Activated CD4-positive, alpha-beta T cell treated with anti-CD3 and anti-CD28 coated beads, Interleukin-2, amount 10 ng/mL, durations not matched to agents 7 days and 5 days (primary cell): ENCODE results near the gene UBL3. TPM values are rescaled to one million over a fixed set of nuclear protein-coding genes. Genes with fewer than 3 reads are reported as not detected.
A peak's percentile ranks its signal among the peaks of the same experiment; 100 is the strongest.

Experiments
- CTCF ChIA-PET: fragments of 350-600 bp; sonication (Branson Sonifier 250); formaldehyde crosslinking; loops from one replicate; lab custom pipeline; 2021; ENCODE audit warnings: antibody characterized with exemption; lab: Charles Lee
- POLR2A ChIA-PET: fragments of 350-600 bp; sonication (Branson Sonifier 250); formaldehyde crosslinking; loops from one replicate; lab custom pipeline; 2021; ENCODE audit warnings: antibody characterized with exemption; lab: Charles Lee
- DNase-seq: peaks from one replicate; pipeline ENCODE4 v3.0.0-alpha.2; 2020
- H3K27ac Mint-ChIP-seq: one replicate; pipeline ENCODE4 v1.8.0; 2021; ENCODE audit warnings: mild to moderate bottlenecking, moderate library complexity, mixed read lengths
- H3K27me3 Mint-ChIP-seq: one replicate; pipeline ENCODE4 v1.8.0; 2021; ENCODE audit warnings: mixed read lengths
- H3K36me3 Mint-ChIP-seq: one replicate; pipeline ENCODE4 v1.8.0; 2021; ENCODE audit warnings: low read depth, mixed read lengths
- H3K4me1 Mint-ChIP-seq: one replicate; pipeline ENCODE4 v1.8.0; 2021; ENCODE audit warnings: mixed read lengths
- H3K4me3 Mint-ChIP-seq: one replicate; pipeline ENCODE4 v1.8.0; 2021; ENCODE audit warnings: mild to moderate bottlenecking, moderate library complexity, mixed read lengths
- H3K9me3 Mint-ChIP-seq: one replicate; pipeline ENCODE4 v1.8.0; 2021; ENCODE audit warnings: mixed read lengths
- total RNA-seq, 2 experiments: library from RNA; stranded (reverse); gene quantifications; one replicate each; pipeline ENCODE4 v1.2.3, GENCODE V29; 2021

Gene UBL3
- total RNA-seq: 10 to 100 TPM; 14.5 to 16.1 TPM

- POLR2A ChIA-PET: interaction anchor here (1.4 kb wide), 1 partner anchor 86 kb away, joined by 4 read pairs; no protein-coding TSS in a partner anchor
- H3K4me1 Mint-ChIP-seq: peaks cover 41% of the 10 kb centered on the region
- CTCF ChIA-PET: interaction anchor here (0.7 to 3.3 kb wide), 7 partner anchors 10 to 265 kb away, joined by 3 to 12 read pairs (median 3); no protein-coding TSS in a partner anchor
Measured at GRCh38 chr13:29850213-29850898, at the start of gene UBL3. UBL3 (minus strand) TSS chr13:29850617; CDS start chr13:29849538, 1,079 bp downstream.

GRCh38 chr13:29897102-29897501 is 46.7 kb upstream of the UBL3 start:
- peaks cover 7% of the 10 kb centered on the region for H3K4me1 Mint-ChIP-seq
- no peaks in the 10 kb centered on the region for H3K9me3 Mint-ChIP-seq
- no peak overlapping the region for H3K27ac Mint-ChIP-seq
- DNase-seq: no peak
- ChIA-PET POLR2A (no interaction called here), CTCF (no interaction called here)
- no peak overlapping the region for H3K4me3 Mint-ChIP-seq
- peaks cover 2% of the 10 kb centered on the region for H3K36me3 Mint-ChIP-seq
- H3K27me3 Mint-ChIP-seq: peaks cover 17% of the 10 kb centered on the region

More at GRCh38 chr13:29850213-29850898, at the start of gene UBL3:
- Mint-ChIP-seq H3K36me3 (peaks cover 6% of the 10 kb centered on the region), H3K27me3 (no peaks in the 10 kb centered on the region), H3K9me3 (no peaks in the 10 kb centered on the region), H3K27ac (peak within 1 kb of the TSS; percentile 99), H3K4me3 (peak within 1 kb of the TSS; percentile 83)
- DNase-seq: peak; percentile 95

- POLR2A ChIA-PET: no interaction called here
- CTCF ChIA-PET: interaction anchor here (1.5 kb wide), 1 partner anchor 43 kb away, joined by 3 read pairs; the partner anchor contains the start of gene UBL3
- no peaks in the 10 kb centered on the region for H3K4me1 Mint-ChIP-seq
- H3K27ac Mint-ChIP-seq: no peak overlapping the region
- H3K4me3 Mint-ChIP-seq: no peak overlapping the region
- H3K27me3 Mint-ChIP-seq: peaks cover 4% of the 10 kb centered on the region
- H3K36me3 Mint-ChIP-seq: no peaks in the 10 kb centered on the region
- no peak for DNase-seq
- no peaks in the 10 kb centered on the region for H3K9me3 Mint-ChIP-seq
Measured at GRCh38 chr13:29893438-29893837, 43.0 kb upstream of the UBL3 start.

- no peak overlapping the region for H3K4me3 Mint-ChIP-seq
- no peak overlapping the region for H3K27ac Mint-ChIP-seq
- no peaks in the 10 kb centered on the region for H3K4me1 Mint-ChIP-seq
- ChIA-PET POLR2A (no interaction called here), CTCF (no interaction called here)
- H3K9me3 Mint-ChIP-seq: no peaks in the 10 kb centered on the region
- H3K36me3 Mint-ChIP-seq: no peaks in the 10 kb centered on the region
- DNase-seq: no peak
- H3K27me3 Mint-ChIP-seq: peaks cover 4% of the 10 kb centered on the region
Measured at GRCh38 chr13:29892151-29892550, 41.7 kb upstream of the UBL3 start.

DNA sequence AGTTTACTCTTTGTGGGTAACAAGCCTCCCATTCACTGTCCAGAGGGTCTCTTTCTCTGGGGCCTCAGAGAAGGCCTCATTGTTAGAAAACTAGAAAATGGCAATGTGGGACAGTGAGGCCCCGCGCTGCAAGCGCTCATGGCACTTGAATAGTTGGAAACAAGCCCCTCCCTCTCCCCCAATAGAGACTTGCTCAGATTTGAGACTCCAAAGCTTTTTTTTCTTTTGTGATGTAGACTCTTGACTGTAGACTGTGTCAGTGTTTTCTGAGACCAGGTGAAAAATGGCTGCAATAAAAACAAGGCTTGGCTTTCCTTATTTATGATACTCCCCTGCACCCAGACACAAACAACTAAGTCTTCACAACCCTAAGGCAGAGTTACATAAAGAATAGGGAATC is 38.7 kb upstream of the UBL3 start:
- no peak overlapping the region for H3K4me3 Mint-ChIP-seq
- DNase-seq: no peak
- H3K9me3 Mint-ChIP-seq: no peaks in the 10 kb centered on the region
- ChIA-PET POLR2A (no interaction called here), CTCF (interaction anchor here (0.9 to 1.2 kb wide), 2 partner anchors 10 to 23 kb away, joined by 3 to 4 read pairs; no protein-coding TSS in a partner anchor)
- no peaks in the 10 kb centered on the region for H3K36me3 Mint-ChIP-seq
- no peak overlapping the region for H3K27ac Mint-ChIP-seq
- peaks cover 10% of the 10 kb centered on the region for H3K4me1 Mint-ChIP-seq
- peaks cover 2% of the 10 kb centered on the region for H3K27me3 Mint-ChIP-seq

DNA sequence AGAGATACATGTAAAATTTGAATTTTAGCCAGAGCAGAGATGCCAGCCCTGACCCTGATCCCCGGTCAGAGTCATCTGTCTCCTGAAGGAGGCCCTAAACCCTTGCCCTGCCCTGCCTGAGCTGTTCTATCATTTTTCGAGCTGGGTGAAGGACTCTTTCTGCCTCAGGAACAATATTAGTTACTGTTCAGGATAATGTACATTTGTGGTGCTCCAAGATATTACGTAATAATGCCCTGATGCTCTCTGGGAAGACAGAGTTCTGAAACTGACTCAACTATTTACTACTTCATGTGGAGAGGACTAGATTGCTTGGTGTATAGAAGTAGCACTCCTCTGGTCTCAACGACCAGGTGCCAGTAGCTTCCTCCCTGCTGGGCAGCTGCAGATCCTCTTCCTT is 37.9 kb upstream of the UBL3 start:
- no peak overlapping the region for H3K4me3 Mint-ChIP-seq
- ChIA-PET CTCF (no interaction called here), POLR2A (no interaction called here)
- H3K9me3 Mint-ChIP-seq: no peaks in the 10 kb centered on the region
- no peaks in the 10 kb centered on the region for H3K27me3 Mint-ChIP-seq
- H3K27ac Mint-ChIP-seq: no peak overlapping the region
- peaks cover 10% of the 10 kb centered on the region for H3K4me1 Mint-ChIP-seq
- no peaks in the 10 kb centered on the region for H3K36me3 Mint-ChIP-seq
- no peak for DNase-seq

- Mint-ChIP-seq H3K4me3 (no peak overlapping the region), H3K9me3 (no peaks in the 10 kb centered on the region), H3K36me3 (no peaks in the 10 kb centered on the region), H3K4me1 (peaks cover 10% of the 10 kb centered on the region), H3K27ac (no peak overlapping the region), H3K27me3 (no peaks in the 10 kb centered on the region)
- ChIA-PET POLR2A (no interaction called here), CTCF (no interaction called here)
- no peak for DNase-seq
Measured at GRCh38 chr13:29887686-29888085, 37.3 kb upstream of the UBL3 start.

GRCh38 chr13:29887030-29887557 is 36.7 kb upstream of the UBL3 start:
- no peak overlapping the region for H3K4me3 Mint-ChIP-seq

GRCh38 chr13:29886446-29886845 is 36.0 kb upstream of the UBL3 start:
- peaks cover 14% of the 10 kb centered on the region for H3K4me1 Mint-ChIP-seq
- ChIA-PET POLR2A (no interaction called here), CTCF (interaction anchor here (0.6 kb wide), 1 partner anchor 40 kb away, joined by 4 read pairs; no protein-coding TSS in a partner anchor)
- no peak overlapping the region for H3K4me3 Mint-ChIP-seq
- no peak for DNase-seq
- no peak overlapping the region for H3K27ac Mint-ChIP-seq
- H3K27me3 Mint-ChIP-seq: no peaks in the 10 kb centered on the region
- no peaks in the 10 kb centered on the region for H3K9me3 Mint-ChIP-seq
- H3K36me3 Mint-ChIP-seq: no peaks in the 10 kb centered on the region

More at GRCh38 chr13:29887030-29887557, 36.7 kb upstream of the UBL3 start:
- Mint-ChIP-seq H3K27me3 (no peaks in the 10 kb centered on the region), H3K4me1 (peaks cover 13% of the 10 kb centered on the region), H3K36me3 (no peaks in the 10 kb centered on the region), H3K27ac (no peak overlapping the region), H3K9me3 (no peaks in the 10 kb centered on the region)
- ChIA-PET CTCF (no interaction called here), POLR2A (no interaction called here)
- DNase-seq: no peak

GRCh38 chr13:29885989-29886388 is 35.6 kb upstream of the UBL3 start:
- ChIA-PET CTCF (interaction anchor here (0.6 kb wide), 1 partner anchor 39 kb away, joined by 4 read pairs; no protein-coding TSS in a partner anchor), POLR2A (no interaction called here)
- H3K27me3 Mint-ChIP-seq: no peaks in the 10 kb centered on the region
- no peak overlapping the region for H3K4me3 Mint-ChIP-seq
- DNase-seq: no peak
- H3K4me1 Mint-ChIP-seq: peaks cover 14% of the 10 kb centered on the region
- no peak overlapping the region for H3K27ac Mint-ChIP-seq
- no peaks in the 10 kb centered on the region for H3K36me3 Mint-ChIP-seq
- no peaks in the 10 kb centered on the region for H3K9me3 Mint-ChIP-seq

GRCh38 chr13:29884671-29885430 is 34.4 kb upstream of the UBL3 start:
- H3K27me3 Mint-ChIP-seq: peaks cover 2% of the 10 kb centered on the region
- ChIA-PET CTCF (interaction anchor here (1.1 kb wide), 1 partner anchor 74 kb away, joined by 3 read pairs; no protein-coding TSS in a partner anchor), POLR2A (no interaction called here)
- H3K9me3 Mint-ChIP-seq: no peaks in the 10 kb centered on the region
- H3K4me3 Mint-ChIP-seq: no peak overlapping the region
- H3K4me1 Mint-ChIP-seq: peaks cover 14% of the 10 kb centered on the region
- H3K27ac Mint-ChIP-seq: no peak overlapping the region
- H3K36me3 Mint-ChIP-seq: no peaks in the 10 kb centered on the region
- no peak for DNase-seq

DNA sequence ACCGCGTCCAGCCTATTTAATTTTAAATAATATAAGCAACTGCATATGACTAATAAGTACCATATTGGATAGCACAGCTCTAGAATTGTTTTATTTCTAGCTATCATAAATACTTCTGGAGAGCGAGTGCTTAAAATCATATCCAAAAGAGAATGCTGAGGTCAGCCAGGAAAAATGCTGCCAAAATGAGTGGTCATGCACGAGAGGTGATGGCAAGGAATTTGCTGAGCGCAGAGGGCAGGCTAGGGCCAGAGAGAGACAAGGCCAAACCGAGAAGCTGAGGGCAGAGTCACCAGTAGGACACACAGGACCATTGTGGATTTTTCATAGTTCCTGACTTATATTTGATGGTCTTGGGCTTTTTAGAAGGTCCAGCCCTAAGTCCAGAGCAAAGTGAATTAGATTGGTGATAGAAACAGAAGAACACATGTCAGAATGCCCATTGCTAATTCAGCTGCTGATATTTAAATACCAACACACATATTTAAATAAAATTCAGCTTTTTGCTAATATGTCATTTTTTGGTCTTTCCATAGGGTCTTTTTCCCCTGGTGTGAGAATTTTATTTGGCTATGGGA is 33.6 kb upstream of the UBL3 start:
- H3K27ac Mint-ChIP-seq: no peak overlapping the region
- H3K9me3 Mint-ChIP-seq: no peaks in the 10 kb centered on the region
- H3K4me1 Mint-ChIP-seq: peaks cover 14% of the 10 kb centered on the region
- DNase-seq: no peak
- peaks cover 2% of the 10 kb centered on the region for H3K27me3 Mint-ChIP-seq
- ChIA-PET CTCF (interaction anchor here (1.1 kb wide), 1 partner anchor 74 kb away, joined by 3 read pairs; no protein-coding TSS in a partner anchor), POLR2A (no interaction called here)
- no peak overlapping the region for H3K4me3 Mint-ChIP-seq
- H3K36me3 Mint-ChIP-seq: no peaks in the 10 kb centered on the region
